Parathyroid adenoma (tissue), 2 donors: ENCODE measurements around the gene PPP1R14D.

Source experiments
- H2AFZ ChIP-seq: fragments of 300-600 bp; sonication (generic); one replicate; pipeline ENCODE4 v1.7.0; 2017; ENCODE audit warnings: antibody characterized with exemption, mild to moderate bottlenecking
- H3K27ac ChIP-seq: fragments of 300-600 bp; sonication (generic); one replicate; pipeline ENCODE4 v1.7.0; 2017
- H3K27me3 ChIP-seq: fragments of 300-600 bp; sonication (generic); one replicate; pipeline ENCODE4 v1.7.0; 2017; ENCODE audit warnings: low read length; ENCODE audit not compliant: control insufficient read depth, insufficient read depth
- H3K36me3 ChIP-seq: fragments of 300-600 bp; sonication (generic); one replicate; pipeline ENCODE4 v1.7.0; 2017; ENCODE audit warnings: low read length; ENCODE audit not compliant: control insufficient read depth, insufficient read depth
- H3K4me1 ChIP-seq: fragments of 300-600 bp; sonication (generic); one replicate; pipeline ENCODE4 v1.7.0; 2017; ENCODE audit warnings: control low read depth
- H3K4me2 ChIP-seq: fragments of 300-600 bp; sonication (generic); one replicate; pipeline ENCODE4 v1.7.0; 2017; ENCODE audit warnings: low read length
- H3K4me3 ChIP-seq: fragments of 300-600 bp; sonication (generic); one replicate; pipeline ENCODE4 v1.7.0; 2017; ENCODE audit warnings: low read depth, low read length
- H3K79me2 ChIP-seq: fragments of 300-600 bp; sonication (generic); one replicate; pipeline ENCODE4 v1.7.0; 2017; ENCODE audit warnings: control low read depth
- H3K9ac ChIP-seq: fragments of 300-600 bp; sonication (generic); one replicate; pipeline ENCODE4 v1.7.0; 2017; ENCODE audit warnings: mild to moderate bottlenecking
- H3K9me3 ChIP-seq: fragments of 300-600 bp; sonication (generic); one replicate; pipeline ENCODE4 v1.7.0; 2017; ENCODE audit warnings: low read length; ENCODE audit not compliant: control insufficient read depth
- TF ChIP-seq, protein P1 (sequence below): fragments of 300-600 bp; sonication (generic); IDR thresholded peaks from one replicate; pipeline ENCODE4 v1.7.0; 2017; ENCODE audit warnings: antibody characterized with exemption, mild to moderate bottlenecking
- donor health status: primary hyperparathyroidism.

Gene PPP1R14D

DNA sequence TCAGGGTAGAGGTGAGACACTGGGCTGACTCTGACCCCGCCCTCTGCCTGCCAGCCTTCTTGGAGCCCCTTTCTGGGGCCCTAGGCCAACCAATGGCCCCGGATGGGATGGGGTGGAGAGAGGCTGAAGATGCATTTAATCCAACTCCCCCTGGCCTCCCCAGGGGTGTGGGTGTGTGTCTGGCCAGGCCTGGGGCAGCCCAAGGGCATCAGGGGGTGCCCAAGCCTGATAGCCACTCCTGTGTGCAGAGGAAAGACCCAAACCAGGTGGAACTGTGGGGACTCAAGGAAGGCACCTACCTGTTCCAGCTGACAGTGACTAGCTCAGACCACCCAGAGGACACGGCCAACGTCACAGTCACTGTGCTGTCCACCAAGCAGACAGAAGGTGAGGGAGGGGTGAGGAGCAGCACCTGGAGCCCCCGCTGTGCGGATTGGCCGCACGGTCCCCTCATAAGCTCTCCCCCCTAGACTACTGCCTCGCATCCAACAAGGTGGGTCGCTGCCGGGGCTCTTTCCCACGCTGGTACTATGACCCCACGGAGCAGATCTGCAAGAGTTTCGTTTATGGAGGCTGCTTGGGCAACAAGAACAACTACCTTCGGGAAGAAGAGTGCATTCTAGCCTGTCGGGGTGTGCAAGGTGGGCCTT is 24.9 kb upstream of the PPP1R14D start:
- TF ChIP-seq, protein P1, sequence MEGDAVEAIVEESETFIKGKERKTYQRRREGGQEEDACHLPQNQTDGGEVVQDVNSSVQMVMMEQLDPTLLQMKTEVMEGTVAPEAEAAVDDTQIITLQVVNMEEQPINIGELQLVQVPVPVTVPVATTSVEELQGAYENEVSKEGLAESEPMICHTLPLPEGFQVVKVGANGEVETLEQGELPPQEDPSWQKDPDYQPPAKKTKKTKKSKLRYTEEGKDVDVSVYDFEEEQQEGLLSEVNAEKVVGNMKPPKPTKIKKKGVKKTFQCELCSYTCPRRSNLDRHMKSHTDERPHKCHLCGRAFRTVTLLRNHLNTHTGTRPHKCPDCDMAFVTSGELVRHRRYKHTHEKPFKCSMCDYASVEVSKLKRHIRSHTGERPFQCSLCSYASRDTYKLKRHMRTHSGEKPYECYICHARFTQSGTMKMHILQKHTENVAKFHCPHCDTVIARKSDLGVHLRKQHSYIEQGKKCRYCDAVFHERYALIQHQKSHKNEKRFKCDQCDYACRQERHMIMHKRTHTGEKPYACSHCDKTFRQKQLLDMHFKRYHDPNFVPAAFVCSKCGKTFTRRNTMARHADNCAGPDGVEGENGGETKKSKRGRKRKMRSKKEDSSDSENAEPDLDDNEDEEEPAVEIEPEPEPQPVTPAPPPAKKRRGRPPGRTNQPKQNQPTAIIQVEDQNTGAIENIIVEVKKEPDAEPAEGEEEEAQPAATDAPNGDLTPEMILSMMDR, result no peak
- Histone ChIP-seq H3K27me3 (no peaks in the 10 kb centered on the region), H3K9me3 (no peaks in the 10 kb centered on the region), H3K27ac (no peak overlapping the region), H3K79me2 (no peaks in the 10 kb centered on the region), H3K9ac (no peak overlapping the region), H3K36me3 (no peaks in the 10 kb centered on the region), H3K4me3 (no peak overlapping the region), H3K4me1 (no peaks in the 10 kb centered on the region), H2AFZ (no peak overlapping the region), H3K4me2 (no peak overlapping the region)

DNA sequence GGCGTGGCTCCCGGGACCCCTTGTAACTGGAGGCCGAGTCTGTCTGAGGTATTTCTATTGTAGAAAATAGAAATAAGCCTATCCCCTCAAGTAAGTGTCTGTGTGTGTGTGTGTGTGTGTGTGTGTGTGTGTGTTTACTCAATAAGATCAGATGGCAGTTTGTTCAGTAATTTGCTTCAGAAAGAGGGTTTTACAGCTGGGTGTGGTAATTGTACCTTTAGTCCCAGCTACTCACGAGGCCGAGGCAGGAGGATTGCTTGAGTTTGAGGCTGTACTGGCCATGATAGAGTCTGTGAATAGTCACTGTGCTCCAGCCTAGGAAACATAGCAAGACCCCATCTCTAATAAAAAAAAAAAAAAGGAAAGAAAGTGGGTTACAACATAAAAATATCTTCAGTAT is 24.0 kb upstream of the PPP1R14D start:
- H3K9ac ChIP-seq, result no peak overlapping the region

DNA sequence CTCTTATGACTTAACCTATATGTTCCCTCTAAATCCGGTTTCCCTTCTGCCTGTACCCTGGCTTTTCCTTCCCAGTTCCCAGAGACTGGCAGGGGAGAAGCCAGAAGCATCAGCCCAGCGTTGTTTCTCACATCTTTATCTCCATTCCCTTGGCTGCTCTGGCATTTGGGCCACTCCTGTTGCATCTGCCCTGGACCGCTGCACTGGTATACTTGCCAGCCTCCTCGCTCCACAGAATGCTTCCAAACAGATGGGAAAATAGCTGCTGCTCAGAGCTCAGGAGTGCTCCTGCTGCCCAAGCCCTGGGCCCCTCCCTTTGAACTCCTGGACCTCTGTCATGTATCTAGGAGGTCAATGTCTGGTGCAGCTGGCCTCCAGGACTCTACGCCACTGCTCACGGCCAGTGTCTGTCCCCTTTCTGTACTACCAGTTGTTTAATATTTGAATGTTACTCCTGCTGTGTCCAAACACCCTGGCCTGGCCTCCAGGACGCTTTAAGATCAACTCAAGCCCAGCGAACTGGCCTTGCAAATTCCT is 22.1 kb upstream of the PPP1R14D start:
- H2AFZ ChIP-seq, result no peak overlapping the region
- H3K36me3 ChIP-seq, result no peaks in the 10 kb centered on the region
- no peaks in the 10 kb centered on the region for H3K27me3 ChIP-seq
- H3K79me2 ChIP-seq, result peaks cover 9% of the 10 kb centered on the region
- H3K9ac ChIP-seq, result no peak overlapping the region
- TF ChIP-seq, protein P1, result no peak
- H3K4me3 ChIP-seq, result no peak overlapping the region
- H3K4me2 ChIP-seq, result no peak overlapping the region
- peaks cover 7% of the 10 kb centered on the region for H3K4me1 ChIP-seq
- no peaks in the 10 kb centered on the region for H3K9me3 ChIP-seq
- H3K27ac ChIP-seq, result no peak overlapping the region

More for the DNA sequence above, 24.0 kb upstream of the PPP1R14D start:
- Histone ChIP-seq H3K4me2 (no peak overlapping the region), H3K9me3 (no peaks in the 10 kb centered on the region), H3K36me3 (no peaks in the 10 kb centered on the region), H2AFZ (no peak overlapping the region), H3K27me3 (no peaks in the 10 kb centered on the region), H3K4me3 (no peak overlapping the region), H3K27ac (no peak overlapping the region), H3K4me1 (no peaks in the 10 kb centered on the region), H3K79me2 (no peaks in the 10 kb centered on the region)
- TF ChIP-seq, protein P1, result no peak

DNA sequence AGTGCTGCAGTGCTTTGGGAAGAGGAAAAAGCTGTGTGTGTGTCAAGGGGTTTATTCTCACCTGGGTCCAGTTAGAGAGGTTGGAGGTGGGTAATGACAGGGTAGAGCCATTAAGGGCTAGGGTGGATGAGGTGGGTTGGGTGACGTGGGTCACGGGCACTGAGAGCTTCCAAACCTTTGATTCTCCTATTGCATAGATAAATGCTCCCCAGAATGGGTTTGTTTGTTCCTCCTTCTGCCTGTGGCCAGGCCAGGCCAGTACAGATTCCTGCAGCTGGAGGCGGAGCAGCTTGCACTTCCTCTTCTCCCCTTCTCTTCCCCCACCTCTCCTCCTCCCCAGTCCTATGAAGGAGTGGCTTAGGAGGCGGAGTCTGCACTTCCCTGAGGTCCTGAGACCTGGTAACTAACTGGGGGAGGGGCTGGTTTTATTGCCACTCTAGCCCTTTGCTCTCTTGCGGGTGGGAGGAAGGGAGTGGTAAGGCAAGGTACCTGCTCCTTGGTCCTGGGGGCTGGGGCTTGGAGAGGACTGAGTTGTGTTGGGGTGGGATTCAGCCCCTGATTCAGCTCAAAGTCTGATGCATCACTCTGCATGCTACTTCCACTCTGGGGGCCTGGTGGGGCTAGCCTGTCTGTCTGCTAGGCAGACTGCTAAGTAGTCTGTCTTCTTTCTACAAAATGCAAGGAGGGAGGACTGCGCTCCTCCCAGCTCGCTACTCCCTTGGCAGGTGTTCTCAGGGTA is 18.9 kb upstream of the PPP1R14D start:
- peaks cover 7% of the 10 kb centered on the region for H3K4me1 ChIP-seq
- peak overlapping the region; percentile 47 for H3K27ac ChIP-seq
- H3K79me2 ChIP-seq, result peaks cover 14% of the 10 kb centered on the region
- no peaks in the 10 kb centered on the region for H3K9me3 ChIP-seq
- no peaks in the 10 kb centered on the region for H3K27me3 ChIP-seq
- H3K4me3 ChIP-seq, result peak overlapping the region; percentile 39
- H3K4me2 ChIP-seq, result peak overlapping the region; percentile 97
- no peaks in the 10 kb centered on the region for H3K36me3 ChIP-seq
- TF ChIP-seq, protein P1, result no peak
- H3K9ac ChIP-seq, result no peak overlapping the region
- H2AFZ ChIP-seq, result no peak overlapping the region
